Loucy (cell line): ENCODE measurements around the gene DNAJC22.

Source experiments
- H2AFZ ChIP-seq: fragments of 200-600 bp; sonication (generic); 2 replicates; pipeline ENCODE4 v1.6.0; 2016; ENCODE audit warnings: antibody characterized with exemption, mild to moderate bottlenecking, low read length, moderate library complexity
- H3F3A ChIP-seq: fragments of 200-600 bp; 2 replicates; pipeline ENCODE4 v1.6.0; 2016; ENCODE audit warnings: antibody characterized with exemption, low read depth, mild to moderate bottlenecking
- H3K27me3 ChIP-seq: fragments of 200-600 bp; sonication (generic); 2 replicates; pipeline ENCODE4 v1.6.1; 2014; ENCODE audit warnings: low read length, mild to moderate bottlenecking; ENCODE audit not compliant: insufficient read depth, poor library complexity, severe bottlenecking
- H3K36me3 ChIP-seq: fragments of 200-600 bp; sonication (generic); 2 replicates; pipeline ENCODE4 v1.6.1; 2016; ENCODE audit warnings: low read length; ENCODE audit not compliant: insufficient read depth
- H3K4me1 ChIP-seq: fragments of 200-600 bp; sonication (generic); 2 replicates; pipeline ENCODE4 v1.5.1; 2014; ENCODE audit warnings: low read length, mild to moderate bottlenecking; ENCODE audit not compliant: insufficient read depth, poor library complexity, severe bottlenecking
- H3K4me2 ChIP-seq: fragments of 200-600 bp; sonication (generic); 2 replicates; pipeline ENCODE4 v1.6.0; 2014; ENCODE audit warnings: antibody characterized with exemption, low read length, low read depth, mild to moderate bottlenecking; ENCODE audit not compliant: poor library complexity, severe bottlenecking
- H3K4me3 ChIP-seq: fragments of 200-600 bp; sonication (generic); 2 replicates; pipeline ENCODE4 v1.5.1; 2014; ENCODE audit warnings: low read length, mild to moderate bottlenecking, mixed read lengths; ENCODE audit not compliant: poor library complexity, severe bottlenecking
- H3K79me2 ChIP-seq: fragments of 200-600 bp; sonication (generic); 2 replicates; pipeline ENCODE4 v1.6.1; 2014; ENCODE audit warnings: low read length; ENCODE audit not compliant: insufficient read depth
- H3K9ac ChIP-seq: fragments of 200-600 bp; sonication (generic); 2 replicates; pipeline ENCODE4 v1.6.0; 2014; ENCODE audit warnings: mild to moderate bottlenecking, low read depth, low read length, moderate library complexity; ENCODE audit not compliant: poor library complexity, severe bottlenecking
- H3K9me2 ChIP-seq: fragments of 200-600 bp; sonication (generic); replicated peaks from 2 replicates; pipeline ENCODE4 v1.6.1; 2016; ENCODE audit warnings: low read depth, low read length, mixed read lengths
- H3K9me3 ChIP-seq: fragments of 200-600 bp; sonication (generic); 2 replicates; pipeline ENCODE4 v1.6.1; 2014; ENCODE audit warnings: mild to moderate bottlenecking, antibody characterized with exemption, low read length, low read depth; ENCODE audit not compliant: insufficient read depth
- H4K20me1 ChIP-seq: fragments of 200-600 bp; sonication (generic); 2 replicates; pipeline ENCODE4 v1.6.0; 2014; ENCODE audit warnings: antibody characterized with exemption, low read length, mild to moderate bottlenecking; ENCODE audit not compliant: insufficient read depth, poor library complexity, severe bottlenecking
- CTCF ChIP-seq: fragments of 200-600 bp; sonication (generic); conservative IDR thresholded peaks from 2 replicates; pipeline ENCODE4 v1.5.1; 2014; ENCODE audit warnings: mild to moderate bottlenecking, antibody characterized with exemption, low read length
- EZH2phosphoT487 ChIP-seq: fragments of 200-600 bp; IDR thresholded peaks from 2 replicates; pipeline ENCODE4 v1.6.1; 2018; ENCODE audit warnings: antibody characterized with exemption, mild to moderate bottlenecking, moderate library complexity, borderline replicate concordance

DNAJC22 gene

GRCh38 chr12:49388682-49389386 lies 42.1 kb downstream of the DNAJC22 start:
- H3K9me3 ChIP-seq: no peaks in the 10 kb centered on the region
- no peaks in the 10 kb centered on the region for H3K9me2 ChIP-seq
- H4K20me1 ChIP-seq: no peaks in the 10 kb centered on the region
- H3K4me3 ChIP-seq: no peak overlapping the region
- H3K4me1 ChIP-seq: peaks cover 3% of the 10 kb centered on the region
- no peaks in the 10 kb centered on the region for H3K27me3 ChIP-seq
- H3K79me2 ChIP-seq: peaks cover 66% of the 10 kb centered on the region
- H3F3A ChIP-seq: no peaks in the 10 kb centered on the region
- H3K36me3 ChIP-seq: peaks cover 10% of the 10 kb centered on the region; the same call in 1 of the 2 replicates
- H2AFZ ChIP-seq: no peak overlapping the region
- H3K4me2 ChIP-seq: no peak overlapping the region
- TF ChIP-seq CTCF (no peak), EZH2phosphoT487 (no peak)
- H3K9ac ChIP-seq: no peak overlapping the region

GRCh38 chr12:49389387-49389703 lies 42.7 kb downstream of the DNAJC22 start:
- peaks cover 66% of the 10 kb centered on the region for H3K79me2 ChIP-seq

GRCh38 chr12:49397000-49397399 lies 50.3 kb downstream of the DNAJC22 start:
- H3K4me3 ChIP-seq: no peak overlapping the region
- H4K20me1 ChIP-seq: no peaks in the 10 kb centered on the region
- H2AFZ ChIP-seq: no peak overlapping the region
- H3K9ac ChIP-seq: no peak overlapping the region
- TF ChIP-seq CTCF (no peak), EZH2phosphoT487 (no peak)
- no peaks in the 10 kb centered on the region for H3K36me3 ChIP-seq
- peaks cover 73% of the 10 kb centered on the region for H3K79me2 ChIP-seq
- H3F3A ChIP-seq: no peaks in the 10 kb centered on the region
- no peaks in the 10 kb centered on the region for H3K27me3 ChIP-seq
- no peaks in the 10 kb centered on the region for H3K9me3 ChIP-seq
- peaks cover 3% of the 10 kb centered on the region for H3K4me1 ChIP-seq
- no peak overlapping the region for H3K4me2 ChIP-seq
- no peaks in the 10 kb centered on the region for H3K9me2 ChIP-seq

More at GRCh38 chr12:49389387-49389703, 42.7 kb downstream of the DNAJC22 start:
- Histone ChIP-seq H3K4me1 (peaks cover 3% of the 10 kb centered on the region), H4K20me1 (no peaks in the 10 kb centered on the region), H3K9me2 (no peaks in the 10 kb centered on the region), H3K4me3 (no peak overlapping the region), H3F3A (no peaks in the 10 kb centered on the region), H3K4me2 (no peak overlapping the region), H2AFZ (no peak overlapping the region), H3K36me3 (peaks cover 10% of the 10 kb centered on the region; the same call in 1 of the 2 replicates), H3K27me3 (no peaks in the 10 kb centered on the region), H3K9me3 (no peaks in the 10 kb centered on the region), H3K9ac (no peak overlapping the region)
- no peak for TF ChIP-seq CTCF
- no peak for TF ChIP-seq EZH2phosphoT487
